ENCODE results near the gene AKAP7. TPM values are rescaled to one million over a fixed set of nuclear protein-coding genes. Genes with fewer than 3 reads are reported as not detected.

The AKAP7 gene
- total and polyA plus RNA-seq, 2 donors (not counting 3 experiments of a cell fraction or from before 2014, with no cell fraction given), result 0.76 to 3.3 TPM

DNA sequence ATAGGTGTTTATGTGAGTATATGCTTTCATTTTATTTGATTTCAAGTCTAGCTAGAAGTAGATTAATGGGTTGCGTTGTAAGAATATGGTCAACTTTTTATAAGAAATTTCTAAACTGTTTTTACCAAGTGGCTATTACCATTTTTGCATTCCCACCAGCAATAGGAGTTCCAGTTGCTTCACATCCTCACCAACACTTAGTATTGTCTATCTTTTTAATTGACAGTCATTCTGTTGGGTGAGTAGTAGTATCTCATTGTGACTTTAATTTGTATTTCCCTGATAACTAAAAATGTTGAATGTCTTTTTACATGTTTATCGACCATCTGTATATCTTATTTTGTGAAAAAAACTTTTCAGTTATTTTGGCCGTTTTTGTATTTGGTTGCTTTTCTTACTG lies 135.3 kb downstream of the AKAP7 start:
- BruUV-seq (replicated peaks), result no TSS peak
- no peak overlapping the region for H3K9ac ChIP-seq (replicated peaks; ENCODE audit: extremely low read depth, insufficient read depth, low read length)
- no peaks in the 10 kb centered on the region for H3K4me1 ChIP-seq (ENCODE audit: control insufficient read depth, extremely low read depth, insufficient read depth, low read length)
- no peaks in the 10 kb centered on the region for H3K36me3 ChIP-seq (ENCODE audit: control insufficient read depth in 2 of 2, extremely low read depth in 1 of 2, insufficient read depth in 2 of 2, low read length in 2 of 2)
- no peaks in the 10 kb centered on the region for H3K9me1 ChIP-seq (replicated peaks; ENCODE audit: control insufficient read depth, extremely low read depth, insufficient read depth, low read length)
- intact Hi-C loops (cut with micrococcal nuclease) (no loop called here), dilution Hi-C loops (cut with MboI; ENCODE audit: extremely low pct_ligation_motif_present, low sequenced_read_pairs) (no loop called here)
- no peaks in the 10 kb centered on the region for H3K79me2 ChIP-seq (ENCODE audit: control insufficient read depth, insufficient read depth, low read length)
- H3K27me3 ChIP-seq (ENCODE audit: control insufficient read depth in 2 of 2, insufficient read depth in 2 of 2, low read length in 2 of 2), result no peaks in the 10 kb centered on the region
- TF ChIP-seq, protein P1, sequence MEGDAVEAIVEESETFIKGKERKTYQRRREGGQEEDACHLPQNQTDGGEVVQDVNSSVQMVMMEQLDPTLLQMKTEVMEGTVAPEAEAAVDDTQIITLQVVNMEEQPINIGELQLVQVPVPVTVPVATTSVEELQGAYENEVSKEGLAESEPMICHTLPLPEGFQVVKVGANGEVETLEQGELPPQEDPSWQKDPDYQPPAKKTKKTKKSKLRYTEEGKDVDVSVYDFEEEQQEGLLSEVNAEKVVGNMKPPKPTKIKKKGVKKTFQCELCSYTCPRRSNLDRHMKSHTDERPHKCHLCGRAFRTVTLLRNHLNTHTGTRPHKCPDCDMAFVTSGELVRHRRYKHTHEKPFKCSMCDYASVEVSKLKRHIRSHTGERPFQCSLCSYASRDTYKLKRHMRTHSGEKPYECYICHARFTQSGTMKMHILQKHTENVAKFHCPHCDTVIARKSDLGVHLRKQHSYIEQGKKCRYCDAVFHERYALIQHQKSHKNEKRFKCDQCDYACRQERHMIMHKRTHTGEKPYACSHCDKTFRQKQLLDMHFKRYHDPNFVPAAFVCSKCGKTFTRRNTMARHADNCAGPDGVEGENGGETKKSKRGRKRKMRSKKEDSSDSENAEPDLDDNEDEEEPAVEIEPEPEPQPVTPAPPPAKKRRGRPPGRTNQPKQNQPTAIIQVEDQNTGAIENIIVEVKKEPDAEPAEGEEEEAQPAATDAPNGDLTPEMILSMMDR (IDR thresholded peaks at IDR 0.05; ENCODE audit: extremely low read depth in 1 of 2, insufficient read depth in 1 of 2, low read depth in 1 of 2, low read length in 2 of 2), result no peak
- TF ChIP-seq, protein P2, sequence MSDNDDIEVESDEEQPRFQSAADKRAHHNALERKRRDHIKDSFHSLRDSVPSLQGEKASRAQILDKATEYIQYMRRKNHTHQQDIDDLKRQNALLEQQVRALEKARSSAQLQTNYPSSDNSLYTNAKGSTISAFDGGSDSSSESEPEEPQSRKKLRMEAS (IDR thresholded peaks at IDR 0.05; ENCODE audit: insufficient read depth, insufficient read length), result no peak
- no peak overlapping the region for H3K27ac ChIP-seq (ENCODE audit: insufficient read depth, low read depth, low read length)
- no peaks in the 10 kb centered on the region for H3K9me3 ChIP-seq (replicated peaks; ENCODE audit: control insufficient read depth, insufficient read depth, low read length)
- H4K20me1 ChIP-seq (replicated peaks; ENCODE audit: control insufficient read depth, extremely low read depth, insufficient read depth, low read length), result no peaks in the 10 kb centered on the region
- H3K4me2 ChIP-seq (ENCODE audit: insufficient read depth, low read length), result no peak overlapping the region
- no peak overlapping the region for H3K4me3 ChIP-seq (replicated peaks in 1 of 3; ENCODE audit: insufficient read depth in 1 of 3, low read depth in 1 of 3, low read length in 3 of 3)
- H2AFZ ChIP-seq (ENCODE audit: low read depth, low read length), result no peak overlapping the region
- no peak for FAIRE-seq
- DNase-seq (ENCODE audit: low read depth, low spot score), result no peak
- ChIA-PET CTCF (no interaction called here), POLR2A (no interaction called here)

DNA sequence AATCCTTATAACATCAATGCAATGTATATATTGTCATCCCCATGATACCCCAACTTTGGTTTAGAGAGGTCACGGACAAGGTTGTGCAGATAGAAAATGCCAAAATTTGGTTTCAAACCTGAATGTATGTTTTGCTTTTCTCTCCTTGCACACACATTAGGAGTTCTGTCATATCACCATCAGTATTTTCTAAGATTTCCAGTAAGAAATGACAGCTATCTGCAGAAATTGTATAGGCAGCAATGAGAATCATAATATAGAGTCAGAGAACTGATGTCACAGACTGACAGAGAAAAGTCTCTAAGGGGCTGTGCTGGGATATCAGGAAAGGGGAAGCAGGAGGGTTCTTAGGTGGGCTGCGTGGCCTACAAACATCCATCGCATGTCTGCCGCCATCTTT lies 140.0 kb downstream of the AKAP7 start:
- DNase-seq (ENCODE audit: low read depth, low spot score), result no peak
- H2AFZ ChIP-seq (ENCODE audit: low read depth, low read length), result no peak overlapping the region
- FAIRE-seq, result no peak
- H3K27me3 ChIP-seq (ENCODE audit: control insufficient read depth in 2 of 2, insufficient read depth in 2 of 2, low read length in 2 of 2), result no peaks in the 10 kb centered on the region
- no peak overlapping the region for H3K4me3 ChIP-seq (replicated peaks in 1 of 3; ENCODE audit: insufficient read depth in 1 of 3, low read depth in 1 of 3, low read length in 3 of 3)
- POLR2A ChIA-PET, result no interaction called here
- H3K4me2 ChIP-seq (ENCODE audit: insufficient read depth, low read length), result no peak overlapping the region
- no peaks in the 10 kb centered on the region for H3K4me1 ChIP-seq (ENCODE audit: control insufficient read depth, extremely low read depth, insufficient read depth, low read length)
- CTCF ChIA-PET, result interaction anchor here (2.3 kb wide), 1 partner anchor 12 kb away, joined by 4 read pairs; no protein-coding TSS in a partner anchor
- no peaks in the 10 kb centered on the region for H4K20me1 ChIP-seq (replicated peaks; ENCODE audit: control insufficient read depth, extremely low read depth, insufficient read depth, low read length)
- H3K36me3 ChIP-seq (ENCODE audit: control insufficient read depth in 2 of 2, extremely low read depth in 1 of 2, insufficient read depth in 2 of 2, low read length in 2 of 2), result no peaks in the 10 kb centered on the region
- TF ChIP-seq FOS (IDR thresholded peaks at IDR 0.05; ENCODE audit: borderline replicate concordance, insufficient read depth, low read length), result no peak
- TF ChIP-seq GATA2 (IDR thresholded peaks at IDR 0.05; ENCODE audit: insufficient read depth, insufficient read length, low read depth, low read length), result no peak
- TF ChIP-seq, protein P2 (IDR thresholded peaks at IDR 0.05; ENCODE audit: insufficient read depth, insufficient read length), result no peak
- TF ChIP-seq, protein P1 (IDR thresholded peaks at IDR 0.05; ENCODE audit: extremely low read depth in 1 of 2, insufficient read depth in 1 of 2, low read depth in 1 of 2, low read length in 2 of 2), result no peak
- TF ChIP-seq EZH2 (IDR thresholded peaks at IDR 0.05; ENCODE audit: borderline replicate concordance, low read depth, low read length, severe bottlenecking), result no peak
- no peak for TF ChIP-seq JUN (IDR thresholded peaks at IDR 0.05; ENCODE audit: borderline replicate concordance, insufficient read depth, insufficient read length, low read depth)
- TF ChIP-seq POLR2A (IDR thresholded peaks at IDR 0.05; ENCODE audit: low read depth, low read length), result no peak
- TF ChIP-seq POLR2AphosphoS5 (IDR thresholded peaks at IDR 0.05; ENCODE audit: insufficient read depth, low read depth, low read length), result no peak
- no peak for TF ChIP-seq MYC (IDR thresholded peaks at IDR 0.05; ENCODE audit: low read depth, low read length)
- H3K9ac ChIP-seq (replicated peaks; ENCODE audit: extremely low read depth, insufficient read depth, low read length), result no peak overlapping the region
- H3K9me3 ChIP-seq (replicated peaks; ENCODE audit: control insufficient read depth, insufficient read depth, low read length), result no peaks in the 10 kb centered on the region
- H3K9me1 ChIP-seq (replicated peaks; ENCODE audit: control insufficient read depth, extremely low read depth, insufficient read depth, low read length), result no peaks in the 10 kb centered on the region
- dilution Hi-C loops (cut with MboI; ENCODE audit: extremely low pct_ligation_motif_present, low sequenced_read_pairs) (no loop called here), intact Hi-C loops (cut with micrococcal nuclease) (no loop called here)
- no peak overlapping the region for H3K27ac ChIP-seq (ENCODE audit: insufficient read depth, low read depth, low read length)
- no peaks in the 10 kb centered on the region for H3K79me2 ChIP-seq (ENCODE audit: control insufficient read depth, insufficient read depth, low read length)
- no TSS peak for BruUV-seq (replicated peaks)
